Measurements from ENCODE around the gene SELENOM. TPM values are rescaled to one million over a fixed set of nuclear protein-coding genes. Genes with fewer than 3 reads are reported as not detected.

The SELENOM gene
- total RNA-seq, 2 donors from 2014 or later = 4.4 to 6.0 TPM

GRCh38 chr22:31055117-31055634, 52.2 kb downstream of the SELENOM start:
- no peak overlapping the region for H3K27ac Mint-ChIP-seq
- H3K36me3 Mint-ChIP-seq = no peaks in the 10 kb centered on the region
- H3K4me1 Mint-ChIP-seq (ENCODE audit: low read depth in 2 of 2) = no peaks in the 10 kb centered on the region
- no peaks in the 10 kb centered on the region for H3K27me3 Mint-ChIP-seq
- no peak overlapping the region for H3K4me3 Mint-ChIP-seq
- DNase-seq (ENCODE audit: low spot score) (no peak), ATAC-seq (no peak)
- H3K9me3 Mint-ChIP-seq = no peaks in the 10 kb centered on the region

Other genes starting within 250 kb of the SELENOM start
- gene MORC2, start 138.8 kb downstream of the SELENOM start, total RNA-seq = 10 to 100 TPM; 23.6 to 30.4 TPM
- gene TUG1, start 138.3 kb downstream of the SELENOM start, total RNA-seq = 10 to 100 TPM; 52.1 to 71.1 TPM
- gene SMTN, start 26.2 kb downstream of the SELENOM start, total RNA-seq = 10 to 100 TPM; 17.2 to 19.9 TPM
- gene INPP5J, start 15.4 kb upstream of the SELENOM start, total RNA-seq = under 1 TPM in 1 of 2 donors, not detected in 1; 0.19 TPM
- not detected for gene PLA2G3, start 32.9 kb upstream of the SELENOM start, total RNA-seq
- 10 to 100 TPM; 22.1 to 31.2 TPM for gene RNF185, start 52.6 kb upstream of the SELENOM start, total RNA-seq
- gene LIMK2, start 104.7 kb upstream of the SELENOM start, total RNA-seq = 100 to 1,000 TPM; 390 to 657 TPM
- gene PIK3IP1, start 184.9 kb upstream of the SELENOM start, total RNA-seq = 1 to 10 TPM in 1 of 2 donors, under 1 TPM in 1; 0.74 to 1.0 TPM
- gene PATZ1, start 238.8 kb upstream of the SELENOM start, total RNA-seq = 10 to 100 TPM; 13.9 to 34.1 TPM